GM21381 (cell line): ENCODE results near the gene PPP1R12B.
"Not testable (repeated sequence)": the region's sequence is repeated elsewhere in the genome, so short reads cannot be mapped to it uniquely, and the experiment has no call there.

Experiments
- ATAC-seq: cut with Tn5 transposase; IDR thresholded peaks from one replicate; pipeline ENCODE4 v1.9.1; 2021; ENCODE audit warnings: mild to moderate bottlenecking, moderate library complexity; ENCODE audit not compliant: unreplicated experiment

Gene PPP1R12B

DNA sequence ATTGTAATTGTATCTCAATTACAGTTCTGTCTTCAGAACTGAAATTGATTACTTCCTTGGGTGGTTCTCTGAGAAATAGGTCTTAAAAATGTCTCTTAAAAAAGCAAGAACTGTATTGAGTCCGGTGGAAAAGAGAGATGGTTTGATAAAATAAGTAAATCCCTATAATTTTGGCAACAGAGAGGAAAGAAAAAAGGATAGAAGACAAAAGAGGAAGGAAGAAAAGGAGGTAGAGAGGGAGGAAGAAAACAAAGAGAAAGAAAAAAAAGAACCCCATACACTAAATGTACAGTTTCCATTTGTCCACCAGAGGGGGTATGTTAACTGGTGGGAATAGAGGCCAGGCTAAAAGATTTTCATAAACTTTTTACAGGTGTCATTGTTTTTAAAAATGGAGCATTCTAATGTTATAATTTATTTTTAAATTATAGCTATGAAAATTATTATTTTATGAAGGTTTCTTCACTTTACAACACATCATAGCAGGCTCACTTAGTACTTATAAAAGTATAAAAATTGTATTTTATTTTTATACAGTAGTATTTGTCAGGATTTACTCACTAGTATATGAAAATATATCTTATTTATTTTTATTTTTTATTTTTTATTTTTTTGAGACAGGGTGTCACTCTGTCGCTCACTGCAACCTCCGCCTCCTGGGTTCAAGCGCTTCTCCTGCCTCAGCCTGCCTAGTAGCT, 4.7 kb upstream of the PPP1R12B start:
- ATAC-seq: no peak

DNA sequence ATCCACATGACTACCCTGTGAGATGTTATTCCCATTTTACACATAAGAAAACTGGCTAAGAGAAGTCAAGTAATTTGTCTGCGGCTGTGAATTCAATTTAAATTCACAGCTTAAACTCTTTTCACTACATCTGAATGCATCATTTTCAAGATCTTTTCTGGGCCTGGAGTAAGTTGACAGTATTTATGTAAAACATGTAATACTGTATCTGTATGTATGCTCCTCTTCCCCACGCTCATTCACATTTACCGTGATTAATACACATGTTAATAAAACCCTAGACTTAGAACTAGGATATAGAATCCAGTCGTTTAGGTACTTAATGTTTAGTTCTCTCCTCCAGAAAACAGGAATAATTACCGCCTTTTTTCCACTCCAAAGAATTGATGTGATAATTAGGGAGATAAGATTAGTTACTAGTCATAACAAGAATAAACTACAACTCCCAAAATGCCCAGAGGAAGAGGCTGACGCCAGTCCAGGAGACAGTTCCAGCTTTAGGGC, 442 bp upstream of the PPP1R12B start:
- no peak for ATAC-seq

DNA sequence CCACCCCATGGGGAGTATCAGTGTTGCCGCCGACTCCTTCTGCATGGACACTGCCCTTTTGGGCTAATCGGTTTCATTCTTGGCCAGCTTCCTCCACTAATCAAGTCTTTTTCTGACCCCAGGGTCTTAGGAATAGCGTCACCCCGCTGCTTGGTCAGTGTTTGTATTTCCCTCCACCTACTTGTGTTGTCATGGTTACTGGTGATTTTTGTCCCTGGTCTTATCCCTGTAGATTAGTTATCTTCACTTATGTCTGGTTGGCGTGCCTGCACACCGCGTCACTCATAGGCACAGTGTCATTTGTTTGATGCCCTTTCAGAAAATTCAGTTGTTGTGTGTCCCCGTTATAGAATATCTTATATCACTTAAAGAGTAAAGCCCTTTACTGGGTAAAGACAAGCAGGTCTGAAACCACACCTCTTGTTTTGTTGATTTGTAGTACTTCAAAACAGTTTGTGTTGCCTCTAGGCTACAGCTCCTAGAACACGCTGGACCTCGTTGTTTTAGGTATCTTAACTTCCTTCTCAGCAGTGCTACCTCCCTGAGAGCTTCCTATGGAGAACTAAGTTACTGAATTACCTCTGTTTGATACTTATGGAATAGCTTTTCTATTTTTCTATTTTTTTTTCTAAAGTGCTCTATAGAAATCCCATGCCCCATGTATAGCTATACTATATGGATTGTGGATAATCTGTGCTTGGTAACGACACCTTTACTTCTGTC, 868 bp downstream of the PPP1R12B start:
- no peak for ATAC-seq

DNA sequence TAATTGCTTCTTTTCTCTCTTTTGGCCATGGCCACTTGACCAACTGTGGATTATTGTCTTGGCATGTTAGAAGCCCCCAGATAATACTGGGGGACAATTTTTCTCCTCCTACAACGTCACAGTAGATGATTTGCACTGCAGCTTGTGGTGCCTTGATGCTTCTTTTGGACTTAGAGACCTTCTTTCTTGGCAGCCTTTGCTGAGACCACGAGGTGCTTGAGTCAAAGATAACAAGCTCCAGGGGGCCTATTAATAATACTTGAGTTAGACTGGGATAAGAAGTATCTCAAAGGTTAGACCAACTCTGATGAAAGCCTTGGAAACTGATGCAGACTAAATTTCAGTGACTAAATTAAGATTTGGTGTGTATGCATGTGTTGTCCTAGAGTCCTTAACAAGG, 3.2 kb downstream of the PPP1R12B start:
- no peak for ATAC-seq

DNA sequence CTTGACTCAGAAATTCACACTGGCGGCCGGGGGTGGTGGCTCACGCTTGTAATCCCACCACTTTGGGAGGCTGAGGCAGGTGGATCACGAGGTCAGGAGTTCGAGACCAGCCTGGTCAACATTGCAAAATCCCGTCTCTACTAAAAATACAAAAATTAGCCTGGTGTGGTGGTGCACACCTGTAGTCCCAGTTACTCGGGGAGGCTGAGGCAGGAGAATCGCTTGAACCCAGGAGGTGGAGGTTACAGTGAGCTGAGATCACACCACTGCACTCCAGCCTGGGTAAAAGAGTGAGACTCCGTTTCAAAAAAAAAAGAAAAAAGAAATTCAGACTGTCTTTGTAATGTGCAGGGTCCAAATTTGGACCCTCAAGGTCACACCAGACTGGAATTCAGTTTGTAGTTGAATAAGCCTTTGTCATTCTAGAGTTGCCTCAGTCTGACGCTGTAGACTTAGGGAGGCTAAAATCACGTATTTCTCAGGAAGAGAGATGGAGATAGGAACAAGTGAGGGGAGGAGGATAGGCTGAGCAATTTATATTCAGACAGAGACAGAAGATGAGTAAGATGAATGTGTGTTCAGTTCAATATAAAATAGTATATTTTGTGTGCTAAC, 4.2 kb downstream of the PPP1R12B start:
- not testable (repeated sequence) for ATAC-seq

DNA sequence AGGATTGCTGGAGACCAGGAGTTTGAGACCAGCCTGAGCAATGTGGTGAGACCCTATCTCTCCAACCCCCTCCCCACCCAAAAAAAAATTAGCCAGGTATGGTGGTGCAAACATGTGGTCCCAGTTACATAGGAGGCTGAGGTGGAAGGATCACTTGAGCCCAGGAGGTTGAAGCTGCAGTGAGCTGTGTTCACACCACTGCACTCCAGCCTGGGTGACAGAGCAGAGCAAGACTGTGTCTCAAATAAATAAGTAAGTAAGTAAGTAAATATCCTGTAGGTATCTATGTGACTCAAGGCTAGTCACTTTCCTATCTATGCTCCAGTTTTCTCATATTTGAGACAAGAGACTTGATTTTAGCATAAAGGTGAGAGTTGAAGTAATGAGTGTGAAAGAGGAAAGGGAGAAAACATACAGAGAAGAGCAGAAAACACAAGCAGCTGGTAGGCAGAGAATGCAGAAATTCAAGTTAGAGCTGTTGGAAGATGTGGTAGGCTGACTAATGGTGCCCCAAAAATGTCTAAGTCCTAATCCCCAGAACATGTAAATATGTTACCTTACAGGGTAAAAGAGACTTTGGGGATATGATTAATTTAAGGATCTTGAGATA, 7.5 kb downstream of the PPP1R12B start:
- no peak for ATAC-seq

DNA sequence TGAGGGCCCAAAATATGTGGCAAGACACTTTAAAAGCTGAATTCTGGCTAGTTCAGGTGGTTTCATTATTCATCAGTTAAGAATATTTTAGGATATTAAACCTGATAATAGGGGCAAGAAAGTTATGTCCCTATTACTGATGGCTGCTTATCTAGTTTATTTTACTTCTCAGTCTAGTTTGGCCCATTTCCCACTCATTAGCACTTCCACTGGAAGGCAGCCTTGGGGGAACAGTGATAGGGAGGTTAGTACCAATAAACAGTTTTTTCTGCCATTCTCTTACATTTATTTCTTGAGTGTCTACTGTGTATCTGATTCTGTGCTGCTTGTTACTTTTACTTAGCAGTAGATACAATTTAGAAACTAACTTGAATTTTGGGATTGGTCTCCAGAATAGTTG, 9.0 kb downstream of the PPP1R12B start:
- ATAC-seq: no peak

DNA sequence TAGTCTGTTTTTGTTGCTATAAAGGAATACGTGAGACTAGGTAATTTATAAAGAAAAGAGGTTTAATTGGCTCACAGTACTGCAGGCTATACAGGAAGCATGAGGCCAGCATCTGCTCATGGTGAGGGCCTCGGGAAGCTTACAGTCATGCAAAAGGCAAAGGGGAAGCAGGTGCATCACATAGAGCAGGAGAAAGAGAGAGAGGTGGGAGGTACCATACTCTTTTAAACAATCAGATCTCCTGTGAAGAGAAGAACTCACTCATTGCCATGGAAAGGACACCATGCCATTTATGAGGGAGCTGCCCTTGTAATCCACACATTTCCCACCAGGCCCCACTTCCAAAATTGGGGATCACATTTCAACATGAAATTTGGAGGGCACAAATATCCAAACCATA, 12.7 kb downstream of the PPP1R12B start:
- no peak for ATAC-seq

DNA sequence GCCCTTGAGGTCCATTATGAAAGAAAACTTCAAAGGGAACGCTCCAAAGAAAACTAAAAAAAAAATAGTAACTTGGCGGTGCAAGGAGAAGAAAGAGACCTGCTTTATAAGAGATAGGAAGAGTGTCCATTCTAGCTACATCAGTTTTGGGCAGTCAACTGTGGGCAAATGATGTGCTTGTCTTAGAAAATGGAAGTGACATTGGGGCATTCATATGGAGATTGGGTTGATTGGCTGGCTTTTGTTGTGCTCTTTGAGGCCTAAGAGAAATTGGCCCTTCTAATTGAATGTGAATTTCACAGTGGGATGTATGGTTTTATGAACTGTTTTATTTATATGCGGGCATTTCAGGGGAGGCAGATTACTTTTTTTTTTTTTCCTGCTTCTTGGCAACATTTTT, 13.2 kb downstream of the PPP1R12B start:
- no peak for ATAC-seq

DNA sequence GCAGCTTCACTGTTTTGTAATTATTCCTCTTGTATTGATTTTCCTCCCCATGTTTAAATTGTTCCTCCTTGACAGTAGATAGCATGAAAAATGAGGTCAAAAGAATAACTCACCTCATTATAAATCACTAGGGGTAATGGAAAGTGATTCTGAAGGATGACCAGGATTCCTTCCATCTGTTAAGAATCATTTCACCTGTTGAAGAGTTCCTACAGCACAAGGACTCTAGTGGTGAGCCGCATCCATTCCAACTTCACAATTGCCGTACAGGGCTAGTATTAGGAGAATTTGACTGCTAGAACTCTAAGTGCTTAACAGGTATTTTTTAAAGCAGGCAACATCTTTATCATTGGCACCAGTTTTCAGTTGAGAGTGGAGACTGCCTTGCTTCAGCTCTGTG, 13.7 kb downstream of the PPP1R12B start:
- no peak for ATAC-seq

DNA sequence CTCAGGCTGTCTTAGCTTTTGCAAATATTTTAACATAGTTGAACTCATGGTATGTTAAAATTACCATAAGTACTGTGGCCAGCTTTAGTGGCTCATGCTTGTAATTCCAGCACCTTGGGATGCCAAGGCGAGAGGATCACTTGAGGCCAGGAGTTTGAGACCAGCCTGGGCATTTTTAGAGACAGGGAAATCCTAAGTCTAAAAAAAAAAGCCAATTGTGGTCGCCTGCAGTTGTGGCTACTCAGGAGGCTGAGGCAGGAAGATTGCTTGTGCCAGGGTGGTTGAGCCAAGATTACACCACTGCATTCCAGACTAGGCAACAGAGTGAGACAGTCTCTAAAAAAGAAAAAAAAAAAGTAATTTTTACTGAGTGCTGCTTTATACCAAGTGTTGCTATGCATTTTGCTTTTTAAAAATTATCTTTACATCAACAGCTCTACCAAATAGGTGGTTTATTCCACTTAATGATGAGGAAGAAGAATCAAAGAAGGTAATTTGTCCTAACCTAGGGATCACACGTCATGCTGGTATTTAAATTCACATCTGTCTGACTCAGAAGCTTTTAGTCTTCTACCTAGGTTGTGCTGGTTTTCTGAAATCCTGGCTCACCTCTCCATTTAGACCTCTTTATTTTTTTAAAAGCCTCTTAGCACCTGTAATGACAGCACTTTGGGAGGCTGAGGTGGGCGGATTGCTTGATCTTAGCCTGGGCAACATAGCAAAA, 16.8 kb downstream of the PPP1R12B start:
- ATAC-seq: no peak

DNA sequence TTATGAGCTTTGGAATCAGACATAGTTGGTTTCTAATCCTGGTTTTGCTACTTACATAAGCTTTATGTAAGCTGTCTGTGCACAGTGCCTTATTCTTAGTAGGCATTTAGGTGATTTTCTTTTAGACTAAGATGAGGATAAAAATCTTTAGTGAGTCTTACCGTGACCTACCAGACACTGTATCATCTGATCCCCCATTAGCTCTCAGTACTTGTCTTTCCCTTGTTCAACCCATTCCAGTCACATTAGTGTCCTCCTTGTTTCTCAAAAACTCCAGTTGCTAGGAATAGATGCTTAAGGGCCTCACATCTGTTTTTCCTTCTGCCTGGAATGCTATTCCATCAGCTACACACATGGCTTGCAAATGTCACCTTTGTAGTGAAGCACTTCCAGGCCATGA, 18.8 kb downstream of the PPP1R12B start:
- no peak for ATAC-seq

DNA sequence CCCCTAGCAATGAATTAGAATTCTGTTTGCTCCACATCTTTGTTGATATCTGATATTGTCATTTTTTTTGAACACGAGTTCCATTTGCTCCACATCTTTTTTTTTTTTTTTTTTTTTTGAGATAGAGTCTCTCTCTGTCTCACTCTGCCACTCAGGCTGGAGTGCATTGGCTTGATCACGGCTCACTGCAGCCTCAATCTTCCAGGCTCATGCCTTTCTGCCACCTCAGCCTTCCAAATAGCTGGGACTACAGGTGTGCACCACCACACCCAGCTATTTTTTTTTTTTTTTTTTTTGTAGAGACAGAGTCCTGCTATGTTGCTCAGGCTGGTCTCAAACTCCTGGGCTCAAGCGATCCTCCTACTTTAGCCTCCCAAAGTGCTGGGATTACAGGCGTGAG, 22.4 kb downstream of the PPP1R12B start:
- not testable (repeated sequence) for ATAC-seq

DNA sequence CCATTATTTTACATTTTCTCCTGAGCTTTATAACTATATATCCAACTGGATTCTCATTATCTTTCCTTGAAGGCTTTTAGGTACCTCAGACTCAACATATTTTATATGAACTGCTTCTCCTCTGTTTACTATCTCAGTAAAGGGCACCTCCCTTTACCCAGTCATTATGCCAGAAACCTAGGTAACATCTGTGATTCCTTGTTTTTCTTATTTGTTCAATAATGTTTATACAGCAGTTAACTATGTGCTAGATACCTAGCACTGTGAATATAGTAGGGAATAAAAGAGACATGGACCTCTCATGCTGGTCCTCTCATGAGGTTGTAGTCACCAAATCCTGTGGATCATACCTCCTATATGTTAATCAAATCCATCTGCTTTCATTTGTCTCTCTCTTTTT, 25.6 kb downstream of the PPP1R12B start:
- ATAC-seq: no peak

DNA sequence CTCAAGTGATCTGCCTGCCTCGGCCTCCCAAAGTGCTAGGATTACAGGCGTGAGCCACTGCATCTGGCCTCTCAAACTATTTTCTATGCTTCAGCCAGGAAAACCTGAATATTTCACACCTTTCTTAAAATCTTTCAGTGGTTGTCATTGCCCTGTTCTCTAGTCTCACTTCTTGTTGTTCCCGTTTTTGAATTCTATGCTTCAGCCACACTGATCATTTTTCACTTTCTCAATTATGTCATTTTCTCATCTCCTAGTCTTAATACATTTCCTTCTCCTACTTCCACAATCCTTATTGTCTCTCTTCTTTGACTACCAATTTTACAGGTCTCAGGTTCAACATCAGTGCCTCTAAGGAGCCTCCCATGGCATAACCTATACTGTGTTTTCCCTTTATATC, 26.7 kb downstream of the PPP1R12B start:
- not testable (repeated sequence) for ATAC-seq

DNA sequence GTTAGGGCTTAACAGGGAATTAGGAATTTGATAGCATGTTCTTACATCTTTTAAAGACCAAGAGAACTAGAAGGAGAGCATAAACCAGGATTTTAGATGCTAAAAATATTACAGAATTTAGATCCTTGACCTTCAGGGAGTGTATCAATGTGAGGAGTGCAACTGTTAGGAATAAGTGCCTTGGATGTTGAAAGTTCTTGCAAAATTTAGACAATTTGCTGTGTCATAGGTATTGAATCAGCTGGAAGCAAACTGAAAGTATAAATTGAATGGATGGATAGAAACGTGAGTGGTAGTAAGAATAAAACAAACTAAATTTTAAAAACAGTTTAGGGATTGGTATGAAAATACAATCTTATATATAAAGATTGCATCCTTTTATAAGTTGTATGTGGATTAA, 27.7 kb downstream of the PPP1R12B start:
- ATAC-seq: no peak

DNA sequence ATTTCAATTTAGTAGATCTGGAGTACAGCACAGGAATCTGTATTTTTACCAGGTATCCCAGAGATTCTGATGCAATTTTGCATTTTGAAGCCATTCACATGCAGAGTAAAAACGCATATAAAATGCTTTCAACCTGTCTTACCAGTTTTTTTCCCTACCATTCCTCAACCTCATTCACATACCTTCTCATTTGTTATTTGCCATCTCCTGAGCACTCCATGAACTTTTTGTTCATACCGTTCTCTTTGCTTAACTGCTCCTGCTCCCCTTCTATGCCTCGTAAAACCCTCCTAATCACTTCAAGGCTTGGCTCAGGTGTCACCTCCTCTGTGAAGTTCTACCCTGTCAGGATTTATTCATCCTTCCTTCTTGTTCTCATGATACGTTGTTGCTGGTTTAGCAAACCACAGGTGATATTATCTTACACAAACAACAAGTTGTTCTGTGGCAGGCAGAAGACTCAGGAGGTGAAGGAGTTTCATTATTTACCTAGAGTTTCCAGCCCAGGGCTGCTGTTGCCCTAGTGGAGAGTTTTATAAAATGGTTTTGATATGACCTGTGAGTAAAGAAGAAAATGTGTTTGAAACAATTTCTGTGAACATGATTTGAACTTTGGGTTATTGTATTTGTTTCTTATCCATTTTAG, 31.5 kb downstream of the PPP1R12B start:
- not testable (repeated sequence) for ATAC-seq

DNA sequence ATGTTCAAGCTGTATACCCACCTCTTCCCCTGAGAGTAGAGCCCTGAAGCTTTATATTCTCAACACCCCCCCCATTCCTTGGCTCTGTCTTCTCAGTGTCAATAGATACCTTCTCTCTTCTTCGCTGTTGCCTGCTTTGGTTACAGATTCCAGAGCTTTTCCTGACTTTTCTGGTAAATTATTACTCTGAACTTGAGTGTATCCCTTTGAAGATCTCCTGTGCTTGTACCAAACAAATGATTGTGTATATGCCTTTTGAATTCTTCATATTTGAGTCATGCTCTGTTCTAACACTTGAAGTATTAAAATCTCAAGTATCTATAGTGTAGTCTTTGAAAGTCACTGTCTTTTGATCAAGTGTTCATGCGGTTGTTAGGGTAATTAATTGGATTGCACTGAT, 32.0 kb downstream of the PPP1R12B start:
- ATAC-seq: not testable (repeated sequence)

DNA sequence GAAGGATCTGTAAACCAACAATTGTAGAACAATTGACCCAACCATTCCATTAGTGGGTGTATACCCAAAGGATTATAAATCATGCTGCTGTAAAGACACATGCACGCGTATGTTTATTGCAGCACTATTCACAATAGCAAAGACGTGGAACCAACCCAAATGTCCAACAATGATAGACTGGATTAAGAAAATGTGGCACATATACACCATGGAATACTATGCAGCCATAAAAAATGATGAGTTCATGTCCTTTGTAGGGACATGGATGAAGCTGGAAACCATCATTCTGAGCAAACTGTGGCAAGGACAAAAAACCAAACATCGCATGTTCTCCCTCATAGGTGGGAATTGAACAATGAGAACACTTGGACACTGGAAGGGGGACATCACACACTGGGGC, 33.4 kb downstream of the PPP1R12B start:
- ATAC-seq: not testable (repeated sequence)

DNA sequence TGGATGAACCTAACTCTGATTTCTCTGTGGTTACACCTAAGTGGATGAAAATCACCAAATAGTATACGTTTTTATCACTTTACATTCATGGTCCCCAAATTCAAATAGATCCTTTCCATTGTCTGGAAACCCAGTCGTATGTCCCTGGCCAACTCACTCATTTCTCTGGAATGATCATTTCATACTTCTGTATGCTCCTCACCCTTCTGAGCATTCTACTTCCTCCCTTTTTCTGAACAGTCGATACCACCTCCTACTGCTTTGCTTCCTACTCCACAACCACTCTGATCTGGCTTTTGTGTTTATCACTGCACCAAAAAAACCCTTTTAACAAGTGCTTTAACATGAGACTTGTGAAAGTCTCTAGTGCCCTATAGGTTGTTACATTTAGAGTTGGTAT, 47.3 kb downstream of the PPP1R12B start:
- not testable (repeated sequence) for ATAC-seq
